Small intestine (tissue), 7 donors: ENCODE data around the gene KLHL15. TPM values are rescaled to one million over a fixed set of nuclear protein-coding genes. Genes with fewer than 3 reads are reported as not detected.

Source experiments
- DNase-seq, 2 donors: peaks; one replicate each; pipeline versions ENCODE4 v3.0.0 to v3.0.0-alpha.2; 2013
- FAIRE-seq: peaks from 2 replicates; lab custom pipeline; 2012; peaks lifted over from hg19 to GRCh38; lab: Jason Lieb, UNC
- H3K27ac ChIP-seq, 3 donors: one replicate each; pipeline ENCODE4 v1.5.1; 2013; ENCODE audit warnings: low read length in 2 of 3, mild to moderate bottlenecking in 2 of 3, control low read depth in 1 of 3, inconsistent platforms in 1 of 3, low read depth in 1 of 3, moderate library complexity in 1 of 3
- H3K27me3 ChIP-seq, 3 donors: one replicate each; pipeline ENCODE4 v1.6.1; 2013; ENCODE audit warnings: low read length in 3 of 3, inconsistent platforms in 1 of 3; ENCODE audit not compliant: control insufficient read depth in 3 of 3, insufficient read depth in 3 of 3
- H3K36me3 ChIP-seq, 3 donors: one replicate each; pipeline ENCODE4 v1.6.1; 2013; ENCODE audit warnings: low read length in 3 of 3, inconsistent platforms in 1 of 3, low read depth in 1 of 3, mild to moderate bottlenecking in 1 of 3, moderate library complexity in 1 of 3; ENCODE audit not compliant: control insufficient read depth in 3 of 3, insufficient read depth in 2 of 3
- H3K4me1 ChIP-seq, 3 donors: one replicate each; pipeline ENCODE4 v1.6.1; 2013; ENCODE audit warnings: low read length in 2 of 3, inconsistent platforms in 1 of 3, low read depth in 1 of 3, mild to moderate bottlenecking in 1 of 3, moderate library complexity in 1 of 3; ENCODE audit not compliant: control insufficient read depth in 3 of 3, insufficient read depth in 2 of 3
- H3K4me3 ChIP-seq, 3 donors: one replicate each; pipeline ENCODE4 v1.5.1; 2013; ENCODE audit warnings: low read length in 3 of 3, control low read depth in 1 of 3, inconsistent platforms in 1 of 3, low read depth in 1 of 3, mild to moderate bottlenecking in 1 of 3, moderate library complexity in 1 of 3
- H3K9me3 ChIP-seq, 2 donors: one replicate each; pipeline ENCODE4 v1.6.1; 2013; ENCODE audit warnings: low read depth in 1 of 2, low read length in 1 of 2; ENCODE audit not compliant: control insufficient read depth in 2 of 2, insufficient read depth in 1 of 2
- WGBS, 3 donors: extraction: QIAGEN DNeasy Blood & Tissue Kit; methylation state at CpG; one replicate each; pipeline ENCODE4 v1.1.7; 2013; 5-methylcytosine and 5-hydroxymethylcytosine counted together
- polyA plus RNA-seq, 4 donors: library from polyadenylated mRNA; stranded (reverse) in 3 of 4; unstranded in 1 of 4; fragments of 200-250 nt in 3 of 4; fragments of 120-200 nt in 1 of 4; gene quantifications; one replicate each; pipeline versions ENCODE4 v1.2.1 to v1.2.3, GENCODE V29; 2013
- donor health status: healthy with polysubstance abuse.
- donor health status: control.
- donor health status: control.
- donor health status: Bipolar disorder and iron deficiency.
- donor health status: healthy.

Gene KLHL15
- polyA plus RNA-seq, 4 donors: 0.81 to 14.2 (median 1.9) TPM

DNA sequence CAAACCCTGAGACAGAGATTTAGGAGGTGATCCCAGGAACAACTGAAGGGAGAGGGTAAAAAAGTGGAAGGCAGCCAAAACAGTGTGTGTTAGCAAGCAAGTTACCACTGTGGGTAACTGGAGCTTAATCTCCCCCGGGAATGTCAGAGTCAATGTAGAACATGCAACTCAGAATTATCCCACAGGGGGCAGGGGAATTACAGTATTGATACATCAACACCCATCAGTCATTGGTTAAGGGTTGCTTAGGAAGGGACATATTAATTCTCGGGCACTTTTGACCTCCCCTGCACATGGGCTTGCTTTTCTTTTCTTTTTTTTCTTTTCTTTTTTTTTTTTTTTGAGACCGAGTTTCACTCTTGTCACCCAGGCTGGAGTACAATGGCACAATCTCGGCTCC is 89.9 kb downstream of the KLHL15 start:
- no peaks in the 10 kb centered on the region for H3K27me3 ChIP-seq
- DNase-seq (no peak), FAIRE-seq (no peak)
- H3K4me3 ChIP-seq: no peak overlapping the region
- H3K36me3 ChIP-seq: no peaks in the 10 kb centered on the region
- peaks cover 0 to 2% (median 0%) of the 10 kb centered on the region in 3 donors for H3K4me1 ChIP-seq
- no peaks in the 10 kb centered on the region for H3K9me3 ChIP-seq
- no peak overlapping the region for H3K27ac ChIP-seq
- WGBS, 3 donors: 58 to 74% (median 62%) methylated on average over 4 of the region's 4 CpGs

- no peak for FAIRE-seq
- H3K4me3 ChIP-seq: no peak overlapping the region
Observed at GRCh38 chrX:23936180-23936579, 90.8 kb downstream of the KLHL15 start.

GRCh38 chrX:23935106-23935505 is 91.9 kb downstream of the KLHL15 start:
- Histone ChIP-seq H3K27me3 (no peaks in the 10 kb centered on the region), H3K36me3 (no peaks in the 10 kb centered on the region), H3K4me3 (no peak overlapping the region), H3K4me1 (peaks cover 0 to 3% (median 0%) of the 10 kb centered on the region in 3 donors), H3K9me3 (no peaks in the 10 kb centered on the region), H3K27ac (no peak overlapping the region)
- DNase-seq (no peak), FAIRE-seq (no peak)
- 76 to 93% (median 89%) methylated on average over 11 of the region's 11 CpGs for WGBS, 3 donors

More at GRCh38 chrX:23936180-23936579, 90.8 kb downstream of the KLHL15 start:
- no peak overlapping the region for H3K27ac ChIP-seq
- no peak for DNase-seq
- H3K27me3 ChIP-seq: no peaks in the 10 kb centered on the region
- no peaks in the 10 kb centered on the region for H3K36me3 ChIP-seq
- WGBS, 3 donors: 43 to 57% (median 50%) methylated on average over 1 of the region's 1 CpG
- no peaks in the 10 kb centered on the region for H3K9me3 ChIP-seq
- H3K4me1 ChIP-seq: peaks cover 0 to 3% (median 0%) of the 10 kb centered on the region in 3 donors

Other genes with a start within 250 kb of the KLHL15 start
- gene SAT1, start 244.0 kb downstream of the KLHL15 start, polyA plus RNA-seq: 1,000 to 10,000 TPM in 1 of 4 donors, 100 to 1,000 TPM in 3; 412 to 1,273 (median 877) TPM
- gene APOO, start 119.2 kb downstream of the KLHL15 start, polyA plus RNA-seq: 10 to 100 TPM; 12.5 to 30.2 (median 22.1) TPM
- gene CXorf58, start 119.2 kb downstream of the KLHL15 start, polyA plus RNA-seq: under 1 TPM in 3 of 4 donors, not detected in 1; 0.04 to 0.54 (median 0.13) TPM
- gene EIF2S3, start 27.8 kb upstream of the KLHL15 start, polyA plus RNA-seq: 100 to 1,000 TPM in 1 of 4 donors, 10 to 100 TPM in 3; 38.2 to 248 (median 76.7) TPM
- 10 to 100 TPM in 1 of 4 donors, 1 to 10 TPM in 3; 5.8 to 18.6 (median 6.7) TPM for gene ZFX, start 122.5 kb upstream of the KLHL15 start, polyA plus RNA-seq